RCC 7860 (cell line): ENCODE data around the gene MAN2B2.
"Not testable (repeated sequence)": the region's sequence is repeated elsewhere in the genome, so short reads cannot be mapped to it uniquely, and the experiment has no call there.

Experiments used
- DNase-seq: peaks from one replicate; pipeline ENCODE4 v3.0.0-alpha.2; 2015; ENCODE audit warnings: low spot score
- FAIRE-seq: peaks from 2 replicates; lab custom pipeline; 2012; peaks lifted over from hg19 to GRCh38; lab: Jason Lieb, UNC

Gene MAN2B2

GRCh38 chr4:6663596-6664393 is 88.8 kb downstream of the MAN2B2 start:
- no peak for DNase-seq
- FAIRE-seq, result no peak

GRCh38 chr4:6665320-6665654 is 90.3 kb downstream of the MAN2B2 start:
- no peak for FAIRE-seq
- DNase-seq, result no peak

- peak; percentile 94 for FAIRE-seq
These were observed 93.4 kb downstream of the MAN2B2 start for GRCh38 chr4:6668391-6668790.

DNA sequence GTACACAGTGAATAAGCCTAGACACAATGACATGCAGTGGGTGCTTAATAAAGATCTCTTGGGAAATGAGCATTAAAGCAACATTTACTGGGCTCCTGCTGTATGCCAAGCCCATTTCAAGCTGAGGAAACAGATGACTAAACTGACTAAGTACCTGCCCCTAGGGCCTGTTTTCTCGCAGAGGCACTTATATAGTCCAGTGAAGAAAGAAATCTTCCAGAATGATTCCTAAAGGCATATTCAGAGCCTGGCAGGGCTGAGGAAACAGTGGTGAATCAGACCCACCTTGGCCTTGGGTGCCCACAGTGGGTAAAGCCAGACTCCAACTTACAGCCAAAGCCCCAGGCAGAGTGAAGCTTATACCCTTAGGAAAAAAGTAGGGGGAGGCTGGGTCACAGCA is 96.7 kb downstream of the MAN2B2 start:
- FAIRE-seq (no peak), DNase-seq (no peak)

More at GRCh38 chr4:6668391-6668790, 93.4 kb downstream of the MAN2B2 start:
- DNase-seq, result peak; percentile 95

- FAIRE-seq, result no peak
These were observed 97.1 kb downstream of the MAN2B2 start for GRCh38 chr4:6672131-6672530.

DNA sequence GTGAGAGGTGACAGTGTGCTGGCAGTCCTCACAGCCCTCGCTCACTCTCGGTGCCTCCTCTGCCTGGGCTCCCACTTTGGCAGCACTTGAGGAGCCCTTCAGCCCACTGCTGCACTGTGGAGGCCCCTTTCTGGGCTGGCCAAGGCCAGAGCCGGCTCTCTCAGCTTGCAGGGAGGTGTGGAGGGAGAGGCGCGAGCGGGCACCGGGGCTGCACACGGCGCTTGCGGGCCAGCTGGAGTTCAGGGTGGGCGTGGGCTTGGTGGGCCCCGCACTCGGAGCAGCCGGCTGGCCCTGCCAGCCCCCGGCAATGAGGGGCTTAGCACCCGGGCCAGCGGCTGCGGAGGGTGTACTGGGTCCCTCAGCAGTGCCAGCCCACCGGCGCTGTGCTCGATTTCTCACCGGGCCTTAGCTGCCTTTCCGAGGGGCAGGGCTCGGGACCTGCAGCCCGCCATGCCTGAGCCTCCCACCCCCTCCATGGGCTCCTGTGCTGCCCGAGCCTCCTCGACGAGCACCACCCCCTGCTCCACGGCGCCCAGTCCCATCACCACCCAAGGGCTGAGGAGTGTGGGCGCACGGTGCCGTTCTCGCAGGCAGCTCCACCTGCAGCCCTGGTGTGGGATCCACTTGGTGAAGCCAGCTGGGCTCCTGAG is 97.7 kb downstream of the MAN2B2 start:
- DNase-seq, FAIRE-seq: not testable (repeated sequence)

More at GRCh38 chr4:6672131-6672530, 97.1 kb downstream of the MAN2B2 start:
- no peak for DNase-seq
